Raji (cell line): ENCODE data around the gene NUTM1.
A peak's percentile ranks its signal among the peaks of the same experiment; 100 is the strongest.

ENCODE experiments used
- POLR2A ChIP-seq: IDR thresholded peaks from 2 replicates; pipeline ENCODE4 v1.6.1; 2011; ENCODE audit warnings: low read depth, low read length, control low read depth; ENCODE audit not compliant: insufficient read depth

The NUTM1 gene

DNA sequence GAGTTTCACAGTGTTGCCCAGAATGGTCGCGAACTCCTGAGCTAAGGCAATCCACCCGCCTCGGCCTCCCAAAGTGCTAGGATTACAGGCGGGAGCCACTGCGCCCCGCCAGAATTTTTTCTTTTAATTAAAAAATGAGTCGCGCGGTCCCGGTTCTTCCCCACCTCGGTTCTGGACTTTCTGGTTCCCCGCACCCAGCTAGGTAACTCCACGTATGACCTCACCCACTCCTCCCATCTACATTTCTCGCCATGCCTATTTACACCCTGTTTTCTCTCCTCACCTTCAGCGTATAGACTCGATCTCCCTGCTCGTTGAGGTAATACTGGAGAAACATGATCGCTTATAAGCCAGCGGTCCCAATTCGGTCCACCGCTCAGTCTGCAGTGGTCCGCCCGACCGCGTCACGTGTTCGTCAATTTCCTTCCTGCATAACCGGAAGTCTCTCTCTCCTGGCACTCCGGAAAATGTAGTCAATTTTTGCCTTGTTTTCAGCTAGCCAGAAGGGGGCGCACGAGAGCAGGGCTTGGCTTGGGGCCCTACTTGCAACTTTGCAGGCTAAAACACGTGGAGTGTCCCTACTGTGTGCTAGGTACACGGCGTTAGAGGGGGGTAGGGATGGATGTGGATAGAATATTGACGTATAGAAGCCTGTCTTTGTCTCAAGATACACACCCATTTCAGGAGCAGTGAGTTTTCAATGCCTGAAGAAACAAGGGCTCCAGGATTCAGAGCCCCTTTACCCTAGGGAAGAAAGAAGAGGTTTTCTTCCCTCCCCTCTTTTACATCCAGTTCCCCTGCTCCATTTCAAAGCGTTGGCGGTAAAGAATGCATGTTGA, at the start of gene NUTM1, which contains the start of gene NOP10:
Gene NUTM1 (plus strand): TSS at position 579 of the 839 bp plus-strand sequence. CDS start 382 bp downstream, outside the sequence.
Gene NOP10 (minus strand): TSS at position 400 of the 839 bp plus-strand sequence. CDS start 63 bp downstream, at position 337.
- peak; percentile 97 for TF ChIP-seq POLR2A

- no peak for TF ChIP-seq POLR2A
Observed at GRCh38 chr15:34297059-34297458, 46.1 kb upstream of the NUTM1 start.

DNA sequence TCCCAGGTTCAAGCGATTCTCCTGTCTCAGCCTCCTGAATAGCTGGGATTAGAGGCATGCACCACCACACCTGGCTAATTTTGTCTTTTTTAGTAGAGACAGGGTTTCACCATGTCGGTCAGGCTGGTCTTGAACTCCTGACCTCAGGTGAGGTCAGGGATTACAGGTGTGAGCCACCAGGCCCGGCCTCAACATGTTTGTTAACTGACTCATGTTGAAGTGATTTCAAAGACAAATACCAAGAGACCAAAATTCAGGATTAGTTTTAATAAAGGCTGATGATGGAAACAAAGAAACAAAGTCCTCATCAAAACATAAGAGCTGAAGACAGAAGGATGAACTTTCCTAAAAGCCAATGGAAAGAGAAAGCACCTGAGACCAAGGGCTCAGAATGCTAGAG, 42.1 kb upstream of the NUTM1 start:
- no peak for TF ChIP-seq POLR2A

DNA sequence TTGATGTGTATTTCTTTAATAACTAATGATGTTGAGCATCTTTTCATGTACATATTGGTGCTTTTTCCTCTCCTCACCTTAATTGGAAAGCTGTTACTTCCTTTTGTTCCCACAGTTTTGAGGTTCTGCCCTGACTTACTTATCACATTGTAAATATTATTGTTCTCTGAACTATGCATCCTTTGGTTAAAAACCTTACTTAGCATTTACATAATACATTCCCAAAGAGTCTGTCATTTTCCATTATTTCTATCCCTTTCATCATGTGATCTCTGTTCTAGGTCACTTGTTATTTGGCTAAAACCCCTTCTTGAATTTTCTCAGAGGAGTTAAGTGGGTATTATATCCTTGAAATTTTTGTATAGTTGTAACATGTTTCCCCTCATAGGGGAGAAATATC, 38.5 kb upstream of the NUTM1 start:
- TF ChIP-seq POLR2A, result no peak

GRCh38 chr15:34311563-34311962, 31.6 kb upstream of the NUTM1 start:
- TF ChIP-seq POLR2A, result no peak

DNA sequence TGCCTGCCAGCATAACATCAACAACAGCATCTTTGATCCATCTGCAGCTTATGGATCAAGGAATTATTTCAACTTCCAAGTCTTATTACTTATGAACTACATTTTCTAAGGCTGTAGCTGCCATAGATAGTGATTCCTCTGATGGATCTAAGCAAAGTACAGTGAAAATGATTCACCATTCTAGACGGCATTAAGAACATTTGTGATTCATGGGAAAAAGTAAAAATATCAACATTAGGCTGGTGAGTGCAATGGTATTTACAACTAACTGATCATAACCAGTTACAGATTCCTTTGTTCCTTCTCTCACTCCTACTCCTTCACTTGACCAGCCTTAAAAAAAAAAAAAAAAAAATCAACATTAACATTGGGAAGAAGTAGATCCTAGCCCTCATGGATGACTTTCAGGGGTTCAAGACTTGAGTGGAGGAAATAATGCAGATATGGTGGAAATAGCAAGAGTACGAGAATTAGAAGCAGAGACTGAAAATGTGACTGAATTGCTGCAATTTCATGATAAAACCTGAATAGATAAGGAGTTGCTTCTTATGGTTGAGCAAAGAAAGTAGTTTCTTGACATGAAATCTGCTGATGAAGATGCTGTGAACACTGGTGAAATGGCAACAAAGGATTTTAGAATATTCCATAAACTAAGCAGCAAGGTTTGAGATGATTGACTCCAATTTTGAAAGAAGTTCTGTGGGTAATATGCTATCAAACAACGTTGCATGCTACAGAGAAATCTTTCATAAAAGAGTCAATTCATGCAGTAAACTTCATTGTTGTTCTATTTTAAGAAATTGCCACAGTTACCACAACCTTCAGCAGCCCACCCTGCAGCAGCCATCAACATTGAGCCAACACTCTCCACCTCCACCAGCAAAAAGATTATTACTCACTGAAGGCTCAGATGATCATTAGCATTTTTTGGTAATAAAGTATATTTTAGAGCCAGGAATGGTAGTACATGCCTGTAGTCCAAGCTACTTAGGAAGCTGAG, 28.3 kb upstream of the NUTM1 start:
- no peak for TF ChIP-seq POLR2A

DNA sequence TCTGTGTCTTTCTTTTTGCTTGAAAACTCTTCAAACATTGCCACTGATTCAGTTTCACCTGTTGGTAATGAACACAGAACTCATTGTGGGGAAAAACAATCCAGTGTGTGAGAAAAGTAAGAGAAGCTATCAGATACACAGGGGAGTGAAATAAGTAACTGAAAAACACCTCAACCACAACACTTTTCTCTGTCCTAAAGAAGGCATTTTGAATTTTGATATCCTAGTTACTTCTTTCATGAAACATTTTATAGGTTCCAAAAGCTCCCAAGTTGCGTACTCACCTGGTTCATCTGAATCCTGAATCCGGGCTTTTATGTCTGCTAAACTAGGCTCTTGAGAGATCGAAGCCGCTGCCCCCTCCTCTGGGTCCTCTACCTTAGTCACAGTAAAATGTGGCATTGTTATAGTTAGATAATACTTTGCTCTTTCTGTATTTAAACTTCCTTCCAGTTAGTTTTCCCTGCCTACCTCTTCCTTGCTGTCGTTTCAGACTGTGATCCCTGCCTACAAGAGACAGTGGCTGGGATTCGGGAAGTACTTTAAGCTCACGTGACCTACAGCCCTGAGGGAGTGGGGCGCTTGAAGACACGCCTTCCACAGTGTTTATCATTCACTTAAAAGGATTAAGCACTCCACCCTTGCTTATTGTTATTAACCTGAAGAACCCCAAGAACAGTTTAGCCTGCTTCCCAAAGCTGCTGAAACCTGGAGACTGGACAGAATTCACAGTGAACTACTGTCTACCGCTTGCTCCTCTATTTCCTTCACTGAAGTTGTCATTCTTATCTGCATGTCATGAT, 24.6 kb upstream of the NUTM1 start:
- peak; percentile 24; the same call in 1 of the 2 replicates for TF ChIP-seq POLR2A

DNA sequence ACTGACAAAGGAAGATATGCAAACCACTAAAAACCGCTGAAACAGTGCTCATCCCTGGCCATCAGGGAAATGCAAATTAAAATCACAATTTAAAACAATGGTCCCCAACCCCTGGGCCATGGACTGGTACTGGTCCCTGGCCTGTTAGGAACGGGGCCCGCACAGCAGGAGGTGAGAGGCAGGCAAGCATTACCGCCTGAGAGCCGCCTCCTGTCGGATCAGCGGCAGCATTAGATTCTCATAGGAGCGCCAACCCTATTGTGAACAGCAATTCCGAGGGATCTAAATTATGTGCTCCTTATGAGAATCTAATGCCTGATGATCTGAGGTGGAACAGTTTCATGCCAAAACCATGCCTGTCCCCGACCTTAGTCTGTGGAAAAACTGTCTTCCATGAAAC, 19.9 kb upstream of the NUTM1 start:
- no peak for TF ChIP-seq POLR2A

DNA sequence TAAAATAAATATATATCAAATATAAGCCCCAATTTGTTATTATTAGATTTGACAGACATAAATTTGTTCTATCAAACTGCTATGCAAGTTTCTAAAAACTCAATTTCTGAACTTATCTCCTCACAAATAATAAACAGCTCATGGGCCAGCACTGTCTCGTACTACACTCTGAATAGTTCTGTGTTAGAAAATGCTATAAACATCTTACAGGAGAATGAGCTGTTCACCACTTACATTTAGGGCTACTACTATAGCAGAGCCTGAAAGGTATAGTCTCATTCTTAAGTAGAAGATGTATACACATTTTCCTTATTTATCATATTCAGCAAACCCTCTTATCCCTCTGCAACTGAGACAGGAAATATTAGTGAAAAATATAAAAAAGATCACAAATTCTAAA, 18.2 kb upstream of the NUTM1 start:
- TF ChIP-seq POLR2A, result no peak

DNA sequence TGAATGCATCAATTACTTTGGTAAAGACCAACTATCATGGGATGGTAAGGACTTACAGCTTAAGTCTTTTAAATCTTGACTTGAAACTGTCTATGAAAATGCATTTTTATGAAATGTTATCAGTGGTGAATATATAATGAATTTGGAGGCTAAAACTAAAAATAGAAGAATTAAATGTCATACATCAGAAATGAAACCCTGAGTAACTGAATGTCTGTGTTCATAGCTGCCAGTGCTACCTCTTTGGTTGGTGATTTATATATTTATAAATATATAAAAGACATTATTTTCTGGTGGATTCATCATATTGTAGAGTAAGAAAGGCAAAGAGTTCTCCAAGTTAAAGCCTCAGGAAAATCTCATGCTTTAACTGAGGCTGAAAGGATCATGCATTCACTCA, 17.7 kb upstream of the NUTM1 start:
- TF ChIP-seq POLR2A, result no peak

DNA sequence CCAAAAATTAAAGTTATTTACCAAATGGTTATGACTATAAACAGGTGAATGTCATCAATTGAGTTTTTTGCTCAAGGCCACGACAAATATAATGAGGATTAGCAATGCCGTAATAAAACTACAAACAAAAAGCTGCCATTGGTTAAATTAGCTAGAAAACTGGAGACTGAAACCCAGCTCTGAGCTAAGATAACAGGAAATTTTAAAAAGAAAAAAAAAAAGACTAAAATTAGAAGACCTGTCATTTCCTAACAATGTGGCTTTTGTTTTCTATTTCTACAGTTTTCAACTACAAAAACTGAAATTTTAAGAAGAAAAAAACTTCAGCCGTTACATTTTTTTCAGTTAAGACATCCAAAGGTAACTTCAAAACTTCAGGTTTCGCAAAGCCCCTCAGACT, 15.2 kb upstream of the NUTM1 start:
- TF ChIP-seq POLR2A, result no peak

GRCh38 chr15:34329006-34329405, 14.1 kb upstream of the NUTM1 start:
- no peak for TF ChIP-seq POLR2A

DNA sequence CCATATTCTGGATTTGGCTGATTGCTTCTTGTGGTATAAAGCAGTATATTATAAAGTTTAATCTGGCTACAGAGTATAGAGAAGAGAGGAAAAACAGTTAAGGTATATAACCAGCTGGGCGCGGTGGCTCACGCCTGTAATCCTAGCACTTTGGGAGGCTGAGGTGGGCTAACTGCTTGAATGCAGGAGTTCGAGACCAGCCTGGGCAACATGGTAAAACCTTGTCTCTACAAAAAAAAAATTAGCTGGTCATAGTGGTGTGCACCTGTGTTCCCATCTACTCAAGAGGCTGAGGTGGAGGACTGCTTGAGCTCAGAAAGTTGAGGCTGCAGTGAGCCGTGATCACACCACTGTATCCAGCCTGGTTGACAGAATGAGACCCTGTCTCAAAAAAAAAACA, 12.8 kb upstream of the NUTM1 start:
- TF ChIP-seq POLR2A, result no peak

- no peak for TF ChIP-seq POLR2A
Observed at GRCh38 chr15:34331809-34332208, 11.3 kb upstream of the NUTM1 start.
